ENCODE data around the gene GTF3A.

Gene GTF3A

DNA sequence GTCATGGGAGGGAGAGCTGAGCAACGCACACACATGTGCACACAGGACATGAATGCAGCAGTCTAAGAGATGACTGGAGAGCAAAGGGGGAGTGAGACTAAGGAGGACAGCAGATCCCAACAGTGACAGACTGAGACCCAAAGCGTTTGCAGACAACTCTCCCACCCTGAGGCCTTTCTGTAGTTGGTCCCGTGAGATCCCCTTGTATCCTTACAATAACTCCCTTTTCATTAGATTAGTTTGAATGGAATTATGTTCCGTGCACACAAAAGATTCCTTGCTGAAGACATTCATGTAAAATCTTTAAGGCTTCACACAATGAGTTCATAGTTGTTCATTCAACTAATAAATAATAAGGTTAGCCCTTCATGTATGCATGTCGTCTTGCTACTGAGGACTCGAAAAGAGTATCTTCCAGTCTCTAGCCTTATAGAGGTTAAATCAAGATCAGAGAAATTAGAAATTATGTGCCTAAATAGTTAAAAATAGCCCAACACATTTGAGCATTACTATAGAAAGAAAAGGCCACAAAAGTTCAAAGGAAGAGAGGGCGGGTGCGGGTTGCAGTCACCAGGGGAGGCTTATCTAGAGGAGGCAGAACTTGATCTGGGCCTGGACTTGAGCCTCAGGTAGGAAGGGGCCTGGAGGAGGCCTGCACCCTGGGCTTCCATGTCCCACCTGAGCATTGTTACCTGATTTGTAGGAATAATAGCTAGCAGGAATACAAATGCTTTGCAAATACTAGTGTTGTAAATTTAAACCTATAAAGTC is 3.1 kb upstream of the GTF3A start:
- Histone ChIP-seq H3K27me3 (ENCODE audit: insufficient read depth, poor library complexity, severe bottlenecking) (no peaks in the 10 kb centered on the region), H3K27ac (ENCODE audit: poor library complexity, severe bottlenecking) (no peak overlapping the region), H3K36me3 (ENCODE audit: low read depth) (no peaks in the 10 kb centered on the region), H3K4me3 (ENCODE audit: severe bottlenecking) (no peak overlapping the region), H3K4me1 (ENCODE audit: insufficient read depth, poor library complexity, severe bottlenecking) (no peaks in the 10 kb centered on the region), H3K9me3 (ENCODE audit: severe bottlenecking) (no peaks in the 10 kb centered on the region)
- TF ChIP-seq, protein P1, sequence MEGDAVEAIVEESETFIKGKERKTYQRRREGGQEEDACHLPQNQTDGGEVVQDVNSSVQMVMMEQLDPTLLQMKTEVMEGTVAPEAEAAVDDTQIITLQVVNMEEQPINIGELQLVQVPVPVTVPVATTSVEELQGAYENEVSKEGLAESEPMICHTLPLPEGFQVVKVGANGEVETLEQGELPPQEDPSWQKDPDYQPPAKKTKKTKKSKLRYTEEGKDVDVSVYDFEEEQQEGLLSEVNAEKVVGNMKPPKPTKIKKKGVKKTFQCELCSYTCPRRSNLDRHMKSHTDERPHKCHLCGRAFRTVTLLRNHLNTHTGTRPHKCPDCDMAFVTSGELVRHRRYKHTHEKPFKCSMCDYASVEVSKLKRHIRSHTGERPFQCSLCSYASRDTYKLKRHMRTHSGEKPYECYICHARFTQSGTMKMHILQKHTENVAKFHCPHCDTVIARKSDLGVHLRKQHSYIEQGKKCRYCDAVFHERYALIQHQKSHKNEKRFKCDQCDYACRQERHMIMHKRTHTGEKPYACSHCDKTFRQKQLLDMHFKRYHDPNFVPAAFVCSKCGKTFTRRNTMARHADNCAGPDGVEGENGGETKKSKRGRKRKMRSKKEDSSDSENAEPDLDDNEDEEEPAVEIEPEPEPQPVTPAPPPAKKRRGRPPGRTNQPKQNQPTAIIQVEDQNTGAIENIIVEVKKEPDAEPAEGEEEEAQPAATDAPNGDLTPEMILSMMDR (IDR thresholded peaks at IDR 0.05; ENCODE audit: poor library complexity, severe bottlenecking), result no peak
- DNase-seq (ENCODE audit: low spot score), result no peak
- ATAC-seq (ENCODE audit: low read depth), result no peak

DNA sequence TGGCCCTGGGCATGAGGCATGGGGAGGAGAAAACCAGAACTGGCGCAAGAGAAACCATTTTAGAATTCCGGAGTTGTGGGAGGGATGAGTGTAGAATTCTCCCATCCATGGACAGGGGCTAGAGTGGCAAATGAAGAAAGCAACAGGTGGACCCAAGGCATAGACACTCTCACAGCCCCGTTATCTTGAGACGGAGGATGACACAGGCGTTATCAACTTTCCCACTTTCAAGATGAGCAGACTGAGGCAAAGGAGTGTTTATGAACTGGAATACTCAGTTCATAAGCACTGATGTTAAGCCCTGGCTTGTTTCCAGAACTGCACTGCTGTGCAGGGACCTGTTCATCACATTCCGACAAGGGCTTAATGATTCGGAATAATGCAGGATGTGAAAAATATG is 1.1 kb upstream of the GTF3A start:
- H3K27ac ChIP-seq (ENCODE audit: poor library complexity, severe bottlenecking), result no peak overlapping the region
- TF ChIP-seq, protein P1 (IDR thresholded peaks at IDR 0.05; ENCODE audit: poor library complexity, severe bottlenecking), result no peak
- H3K36me3 ChIP-seq (ENCODE audit: low read depth), result peaks cover 18% of the 10 kb centered on the region
- ATAC-seq (ENCODE audit: low read depth) (no peak), DNase-seq (ENCODE audit: low spot score) (no peak)
- no peak overlapping the region for H3K4me3 ChIP-seq (ENCODE audit: severe bottlenecking)
- H3K4me1 ChIP-seq (ENCODE audit: insufficient read depth, poor library complexity, severe bottlenecking), result peaks cover 8% of the 10 kb centered on the region
- no peaks in the 10 kb centered on the region for H3K9me3 ChIP-seq (ENCODE audit: severe bottlenecking)
- H3K27me3 ChIP-seq (ENCODE audit: insufficient read depth, poor library complexity, severe bottlenecking), result no peaks in the 10 kb centered on the region

DNA sequence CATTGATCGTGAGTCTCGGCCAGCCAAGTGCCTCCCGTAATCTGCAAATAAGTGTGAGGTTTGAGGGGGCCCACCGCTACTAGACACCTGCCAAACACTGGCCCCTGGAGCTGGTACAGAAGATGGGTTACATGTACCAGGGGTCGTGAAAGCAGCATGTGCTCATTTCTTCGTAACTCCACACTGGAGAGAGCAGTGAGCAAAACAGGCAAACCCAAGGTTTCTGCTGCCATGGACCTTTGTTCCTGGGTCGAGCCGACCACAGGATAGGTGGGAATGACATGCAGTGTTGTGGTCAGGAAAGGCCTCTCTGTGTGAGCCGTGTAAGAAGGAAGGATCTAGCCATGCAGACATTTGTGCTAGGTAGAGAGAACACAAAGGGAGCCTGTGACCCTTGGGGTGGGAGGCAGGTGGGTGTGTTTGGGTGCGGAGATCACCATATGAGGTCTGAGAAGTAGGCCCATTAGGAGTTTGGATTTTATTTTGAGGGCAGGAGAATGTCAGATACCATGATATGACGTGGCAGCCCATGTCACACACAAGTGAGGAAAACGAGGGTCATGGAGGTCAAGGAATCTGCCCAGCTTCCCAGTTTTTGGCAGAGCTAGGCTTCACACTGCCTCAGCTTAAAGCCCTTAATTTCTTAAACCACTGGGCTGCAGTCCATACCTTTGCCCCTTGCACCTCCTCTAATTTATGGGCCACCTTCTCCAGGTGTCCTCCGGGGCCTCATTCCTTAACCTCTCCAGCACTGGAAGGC is 919 bp downstream of the GTF3A start:
- Histone ChIP-seq H3K27ac (ENCODE audit: poor library complexity, severe bottlenecking) (peak overlapping the region; percentile 82), H3K9me3 (ENCODE audit: severe bottlenecking) (no peaks in the 10 kb centered on the region), H3K4me1 (ENCODE audit: insufficient read depth, poor library complexity, severe bottlenecking) (peaks cover 8% of the 10 kb centered on the region), H3K4me3 (ENCODE audit: severe bottlenecking) (peak overlapping the region; percentile 43), H3K36me3 (ENCODE audit: low read depth) (peaks cover 35% of the 10 kb centered on the region), H3K27me3 (ENCODE audit: insufficient read depth, poor library complexity, severe bottlenecking) (no peaks in the 10 kb centered on the region)
- TF ChIP-seq, protein P1 (IDR thresholded peaks at IDR 0.05; ENCODE audit: poor library complexity, severe bottlenecking), result no peak
- DNase-seq (ENCODE audit: low spot score), result no peak
- no peak; the same call in 2 of the 3 replicates for ATAC-seq (ENCODE audit: low read depth)

DNA sequence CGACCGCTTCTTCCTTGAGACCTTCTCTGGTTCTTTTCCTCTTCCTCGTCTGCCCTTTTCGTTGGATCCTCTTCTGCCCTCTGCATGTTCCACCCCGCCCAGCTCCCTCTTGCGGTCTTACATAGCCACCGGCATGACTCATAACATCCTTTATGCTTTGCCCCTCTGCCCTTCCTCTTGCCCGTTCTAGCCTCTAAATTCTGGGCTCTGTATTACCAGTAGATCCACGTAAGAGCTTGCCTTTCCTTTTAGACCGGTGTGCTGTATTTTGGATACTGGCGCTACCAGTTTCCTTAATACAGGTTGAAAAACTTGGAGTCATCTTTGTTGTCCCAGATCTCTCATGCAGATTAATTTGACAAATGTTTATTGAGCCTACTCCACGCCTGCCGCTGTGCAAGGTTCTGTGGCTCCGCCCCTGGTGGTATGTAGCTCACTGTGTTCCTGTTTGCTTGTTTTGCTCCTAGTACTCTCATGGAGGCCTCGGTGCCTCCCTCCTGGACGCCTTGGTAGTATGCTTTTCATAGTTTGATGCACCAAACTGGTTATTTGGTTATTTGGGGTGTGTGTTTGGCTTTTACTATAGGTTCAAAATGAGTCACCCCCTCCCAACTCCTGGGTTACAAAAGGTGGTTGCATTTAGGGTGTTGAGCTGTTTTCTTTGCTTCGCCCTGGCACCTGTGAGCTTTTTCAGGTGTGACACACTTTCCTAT is 1.7 kb downstream of the GTF3A start:
- Histone ChIP-seq H3K27me3 (ENCODE audit: insufficient read depth, poor library complexity, severe bottlenecking) (no peaks in the 10 kb centered on the region), H3K27ac (ENCODE audit: poor library complexity, severe bottlenecking) (peak overlapping the region; percentile 82), H3K4me1 (ENCODE audit: insufficient read depth, poor library complexity, severe bottlenecking) (peaks cover 8% of the 10 kb centered on the region), H3K4me3 (ENCODE audit: severe bottlenecking) (peak overlapping the region; percentile 43), H3K36me3 (ENCODE audit: low read depth) (peaks cover 42% of the 10 kb centered on the region), H3K9me3 (ENCODE audit: severe bottlenecking) (no peaks in the 10 kb centered on the region)
- TF ChIP-seq, protein P1 (IDR thresholded peaks at IDR 0.05; ENCODE audit: poor library complexity, severe bottlenecking), result peak; percentile 44
- ATAC-seq (ENCODE audit: low read depth) (peak; percentile 87), DNase-seq (ENCODE audit: low spot score) (peak; percentile 81)
